ENCODE results near the gene CMSS1.

The CMSS1 gene

GRCh38 chr3:100060685-100061484 lies 243.2 kb downstream of the CMSS1 start:
- H3K9ac ChIP-seq (ENCODE audit: low read depth, low read length, poor library complexity, severe bottlenecking) = no peak overlapping the region
- peaks cover 3% of the 10 kb centered on the region for H4K20me1 ChIP-seq (ENCODE audit: insufficient read depth, low read length, poor library complexity, severe bottlenecking)
- no peaks in the 10 kb centered on the region for H3K27me3 ChIP-seq (ENCODE audit: insufficient read depth, low read length, poor library complexity, severe bottlenecking)
- peak overlapping the region; percentile 65 for H3K4me2 ChIP-seq (ENCODE audit: low read depth, low read length, poor library complexity, severe bottlenecking)
- no peaks in the 10 kb centered on the region for H3K9me3 ChIP-seq (ENCODE audit: insufficient read depth, low read depth, low read length)
- TF ChIP-seq, protein P1, sequence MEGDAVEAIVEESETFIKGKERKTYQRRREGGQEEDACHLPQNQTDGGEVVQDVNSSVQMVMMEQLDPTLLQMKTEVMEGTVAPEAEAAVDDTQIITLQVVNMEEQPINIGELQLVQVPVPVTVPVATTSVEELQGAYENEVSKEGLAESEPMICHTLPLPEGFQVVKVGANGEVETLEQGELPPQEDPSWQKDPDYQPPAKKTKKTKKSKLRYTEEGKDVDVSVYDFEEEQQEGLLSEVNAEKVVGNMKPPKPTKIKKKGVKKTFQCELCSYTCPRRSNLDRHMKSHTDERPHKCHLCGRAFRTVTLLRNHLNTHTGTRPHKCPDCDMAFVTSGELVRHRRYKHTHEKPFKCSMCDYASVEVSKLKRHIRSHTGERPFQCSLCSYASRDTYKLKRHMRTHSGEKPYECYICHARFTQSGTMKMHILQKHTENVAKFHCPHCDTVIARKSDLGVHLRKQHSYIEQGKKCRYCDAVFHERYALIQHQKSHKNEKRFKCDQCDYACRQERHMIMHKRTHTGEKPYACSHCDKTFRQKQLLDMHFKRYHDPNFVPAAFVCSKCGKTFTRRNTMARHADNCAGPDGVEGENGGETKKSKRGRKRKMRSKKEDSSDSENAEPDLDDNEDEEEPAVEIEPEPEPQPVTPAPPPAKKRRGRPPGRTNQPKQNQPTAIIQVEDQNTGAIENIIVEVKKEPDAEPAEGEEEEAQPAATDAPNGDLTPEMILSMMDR (conservative IDR thresholded peaks at IDR 0.05; ENCODE audit: low read length) = no peak
- no peak for TF ChIP-seq EZH2phosphoT487 (IDR thresholded peaks at IDR 0.05; ENCODE audit: borderline replicate concordance)
- H3K4me1 ChIP-seq (ENCODE audit: insufficient read depth, low read length, poor library complexity, severe bottlenecking) = peaks cover 16% of the 10 kb centered on the region
- H3F3A ChIP-seq (ENCODE audit: low read depth) = no peaks in the 10 kb centered on the region
- H3K4me3 ChIP-seq (ENCODE audit: low read length, poor library complexity, severe bottlenecking) = peak overlapping the region; percentile 24
- H3K79me2 ChIP-seq (ENCODE audit: insufficient read depth, low read length) = no peaks in the 10 kb centered on the region
- no peak overlapping the region for H2AFZ ChIP-seq (ENCODE audit: low read length)
- H3K9me2 ChIP-seq (replicated peaks; ENCODE audit: low read depth, low read length) = no peaks in the 10 kb centered on the region
- H3K36me3 ChIP-seq (ENCODE audit: insufficient read depth, low read length) = no peaks in the 10 kb centered on the region

DNA sequence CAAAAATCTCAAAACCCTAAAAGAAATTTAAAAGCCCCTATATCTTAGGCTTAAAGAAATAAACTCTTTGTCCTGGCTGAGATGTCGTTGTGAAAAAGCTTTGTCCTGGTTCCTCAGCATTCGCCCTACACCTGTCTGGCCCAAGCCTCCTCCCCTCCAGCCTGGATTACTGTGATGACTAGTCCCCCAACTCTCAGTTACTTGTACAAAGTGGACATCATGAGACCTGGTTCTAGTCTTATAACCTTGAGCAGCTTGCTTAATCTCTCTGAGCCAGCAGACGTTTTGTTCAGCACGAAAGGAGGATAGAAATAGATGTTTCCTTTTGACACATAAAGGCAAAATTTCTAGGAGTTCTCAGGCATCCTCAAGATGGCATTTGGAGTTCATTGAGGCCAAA lies 245.0 kb downstream of the CMSS1 start:
- H3K36me3 ChIP-seq (ENCODE audit: insufficient read depth, low read length) = no peaks in the 10 kb centered on the region
- peaks cover 3% of the 10 kb centered on the region for H4K20me1 ChIP-seq (ENCODE audit: insufficient read depth, low read length, poor library complexity, severe bottlenecking)
- no peaks in the 10 kb centered on the region for H3F3A ChIP-seq (ENCODE audit: low read depth)
- H3K9ac ChIP-seq (ENCODE audit: low read depth, low read length, poor library complexity, severe bottlenecking) = no peak overlapping the region
- no peaks in the 10 kb centered on the region for H3K79me2 ChIP-seq (ENCODE audit: insufficient read depth, low read length)
- H3K4me3 ChIP-seq (ENCODE audit: low read length, poor library complexity, severe bottlenecking) = no peak overlapping the region
- no peaks in the 10 kb centered on the region for H3K27me3 ChIP-seq (ENCODE audit: insufficient read depth, low read length, poor library complexity, severe bottlenecking)
- H3K9me3 ChIP-seq (ENCODE audit: insufficient read depth, low read depth, low read length) = no peaks in the 10 kb centered on the region
- peaks cover 16% of the 10 kb centered on the region for H3K4me1 ChIP-seq (ENCODE audit: insufficient read depth, low read length, poor library complexity, severe bottlenecking)
- H2AFZ ChIP-seq (ENCODE audit: low read length) = no peak overlapping the region
- no peak overlapping the region for H3K4me2 ChIP-seq (ENCODE audit: low read depth, low read length, poor library complexity, severe bottlenecking)
- H3K9me2 ChIP-seq (replicated peaks; ENCODE audit: low read depth, low read length) = no peaks in the 10 kb centered on the region
- TF ChIP-seq, protein P1 (conservative IDR thresholded peaks at IDR 0.05; ENCODE audit: low read length) = no peak
- TF ChIP-seq EZH2phosphoT487 (IDR thresholded peaks at IDR 0.05; ENCODE audit: borderline replicate concordance) = no peak

- H3F3A ChIP-seq (ENCODE audit: low read depth) = no peaks in the 10 kb centered on the region
- H3K9ac ChIP-seq (ENCODE audit: low read depth, low read length, poor library complexity, severe bottlenecking) = no peak overlapping the region
- H3K9me2 ChIP-seq (replicated peaks; ENCODE audit: low read depth, low read length) = no peaks in the 10 kb centered on the region
- TF ChIP-seq EZH2phosphoT487 (IDR thresholded peaks at IDR 0.05; ENCODE audit: borderline replicate concordance) = no peak
- TF ChIP-seq, protein P1 (conservative IDR thresholded peaks at IDR 0.05; ENCODE audit: low read length) = no peak
- no peaks in the 10 kb centered on the region for H3K79me2 ChIP-seq (ENCODE audit: insufficient read depth, low read length)
- no peaks in the 10 kb centered on the region for H3K9me3 ChIP-seq (ENCODE audit: insufficient read depth, low read depth, low read length)
- H3K4me3 ChIP-seq (ENCODE audit: low read length, poor library complexity, severe bottlenecking) = no peak overlapping the region
- no peaks in the 10 kb centered on the region for H3K27me3 ChIP-seq (ENCODE audit: insufficient read depth, low read length, poor library complexity, severe bottlenecking)
- no peak overlapping the region for H3K4me2 ChIP-seq (ENCODE audit: low read depth, low read length, poor library complexity, severe bottlenecking)
- peaks cover 18% of the 10 kb centered on the region for H3K4me1 ChIP-seq (ENCODE audit: insufficient read depth, low read length, poor library complexity, severe bottlenecking)
- H4K20me1 ChIP-seq (ENCODE audit: insufficient read depth, low read length, poor library complexity, severe bottlenecking) = peaks cover 3% of the 10 kb centered on the region
- H2AFZ ChIP-seq (ENCODE audit: low read length) = no peak overlapping the region
- no peaks in the 10 kb centered on the region for H3K36me3 ChIP-seq (ENCODE audit: insufficient read depth, low read length)
Observed at GRCh38 chr3:100063929-100064461, 246.3 kb downstream of the CMSS1 start.

All from Loucy (cell line).